Kidney capillary endothelial cell (primary cell): ENCODE measurements around the gene FZR1.
"Not testable (repeated sequence)": the region's sequence is repeated elsewhere in the genome, so short reads cannot be mapped to it uniquely, and the experiment has no call there.

ENCODE experiments used
- DNase-seq: peaks from one replicate; pipeline ENCODE4 v3.0.0-alpha.2; 2018; ENCODE audit warnings: low spot score

The FZR1 gene

DNA sequence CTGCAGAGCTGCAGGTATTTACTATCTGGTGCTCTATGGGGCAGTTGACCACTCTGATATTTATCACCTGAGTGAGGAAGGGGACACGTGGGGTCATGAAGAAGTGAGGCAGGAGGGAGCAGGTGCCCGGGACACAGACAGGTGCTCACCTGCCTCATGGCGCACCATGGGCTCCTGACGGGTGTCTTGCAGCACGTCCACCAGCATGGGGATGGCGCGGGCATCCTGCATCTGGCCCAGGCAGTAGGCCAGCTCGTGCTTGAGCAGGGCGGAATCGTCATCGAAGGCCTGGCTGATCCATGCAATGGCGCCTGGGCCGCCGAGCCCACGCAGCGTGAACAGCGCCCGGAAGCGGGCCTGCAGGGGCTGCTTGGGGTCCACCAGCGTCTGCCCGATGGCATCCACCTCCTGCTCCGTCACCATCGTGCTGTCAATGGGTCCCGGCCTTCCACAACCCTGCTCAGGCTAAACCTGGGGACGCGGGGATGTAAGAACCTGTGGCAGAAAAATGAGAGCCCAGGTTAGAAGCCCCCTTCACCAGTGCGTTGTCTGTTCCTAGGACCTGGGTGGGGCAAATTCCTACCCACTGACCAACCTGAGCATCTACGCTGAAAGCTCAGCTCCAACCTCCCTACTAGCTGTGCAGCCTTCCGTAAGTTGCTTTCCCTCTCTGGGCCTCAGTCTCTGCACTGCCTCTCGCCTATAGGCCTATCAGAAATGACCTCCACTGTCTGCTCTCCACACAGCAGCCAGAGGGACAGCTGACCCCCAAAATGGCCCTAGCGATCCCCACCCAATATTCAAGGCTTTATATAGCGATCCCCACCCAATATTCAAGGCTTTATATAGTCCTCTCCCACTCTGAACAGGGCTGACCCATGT is 9.5 kb upstream of the FZR1 start:
- no peak for DNase-seq

GRCh38 chr19:3497757-3498520 is 8.2 kb upstream of the FZR1 start:
- DNase-seq: no peak

DNA sequence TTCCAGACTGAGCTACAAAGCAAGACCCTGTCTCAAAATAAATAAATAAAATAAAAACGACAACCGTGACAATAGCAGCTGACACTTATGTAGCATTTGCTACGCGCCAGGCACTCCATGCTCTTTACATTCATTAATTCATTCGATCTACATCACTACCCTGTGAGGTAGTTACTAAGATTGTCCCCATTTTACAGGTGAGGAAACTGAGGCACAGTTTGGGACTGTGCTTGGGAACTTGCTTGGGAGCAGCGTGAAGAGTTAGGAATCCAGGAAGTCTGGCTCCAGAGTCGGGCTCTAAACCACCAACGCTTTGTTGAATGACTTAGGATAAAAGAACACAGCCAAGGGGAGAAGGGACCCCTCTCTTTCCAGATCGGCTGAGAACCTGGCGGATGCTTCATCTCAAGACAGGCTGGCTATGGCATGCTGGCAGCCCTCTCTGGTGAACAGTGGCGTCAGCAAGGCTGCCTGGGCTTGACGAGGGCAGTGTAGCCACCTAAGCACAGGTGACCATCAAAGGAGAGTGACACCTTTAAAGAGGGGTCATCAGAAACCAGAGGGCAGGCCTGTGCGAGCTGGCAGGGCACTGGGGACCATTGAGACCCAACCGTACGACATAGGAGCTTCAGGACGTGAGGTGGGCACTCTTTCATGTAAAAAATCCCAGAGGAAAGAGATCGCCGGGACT is 6.2 kb upstream of the FZR1 start:
- no peak for DNase-seq

DNA sequence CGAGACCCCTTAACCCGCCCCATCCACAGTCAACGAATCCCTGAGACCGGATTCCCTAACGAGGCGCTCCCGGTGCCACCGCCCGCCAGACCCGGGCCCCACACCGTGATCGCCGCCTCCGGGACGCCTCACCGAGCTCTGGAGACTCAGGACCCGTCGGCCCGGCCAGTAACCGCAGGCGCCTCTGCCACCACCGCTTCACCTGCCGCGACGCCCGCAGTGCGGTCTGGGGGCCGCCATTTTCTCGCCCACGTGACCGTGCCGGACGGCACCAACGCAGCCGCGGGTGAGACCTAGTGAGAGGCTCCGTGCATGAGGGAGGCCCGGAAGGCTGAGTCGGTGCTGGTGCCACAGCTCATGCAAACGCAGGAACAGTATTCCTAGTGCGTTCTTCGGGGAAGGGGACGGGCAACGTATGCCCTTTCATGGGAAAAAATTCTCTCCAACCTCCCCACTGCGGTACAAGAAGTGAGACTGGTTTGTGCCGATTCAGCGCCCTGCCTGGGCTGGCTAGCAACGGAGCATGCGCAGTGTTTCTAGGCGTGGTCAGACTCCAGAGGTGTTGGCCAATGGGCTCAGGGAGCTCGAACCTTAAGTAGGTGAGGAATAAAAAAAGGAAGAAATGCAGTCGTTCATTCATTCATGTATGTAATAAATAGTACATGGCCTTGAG is 5.5 kb upstream of the FZR1 start, which contains the start of gene DOHH:
Gene DOHH, minus strand, starts transcription at position 246 of the 673 bp plus-strand sequence. CDS start 3,860 bp downstream, outside the sequence.
- peak; percentile 92 for DNase-seq

DNA sequence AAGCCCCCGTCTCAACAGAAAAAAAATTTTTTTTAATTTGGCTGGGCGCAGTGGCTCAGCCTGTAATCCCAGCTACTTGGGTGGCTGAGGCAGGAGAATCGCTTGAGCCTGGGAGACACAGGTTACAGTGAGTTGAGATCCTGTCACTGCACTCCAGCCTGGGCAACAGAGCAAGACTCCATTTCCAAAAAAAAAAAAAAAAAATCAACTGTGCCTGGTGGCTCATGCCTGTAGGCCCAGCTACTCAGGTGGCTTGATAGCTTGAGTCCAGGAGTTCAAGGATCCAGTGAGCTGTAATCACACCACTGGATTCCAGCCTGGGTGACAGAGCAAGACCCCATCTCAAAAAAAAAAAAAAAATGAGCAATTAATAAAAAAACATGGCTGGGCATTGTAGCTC is 4.3 kb upstream of the FZR1 start:
- DNase-seq: no peak

DNA sequence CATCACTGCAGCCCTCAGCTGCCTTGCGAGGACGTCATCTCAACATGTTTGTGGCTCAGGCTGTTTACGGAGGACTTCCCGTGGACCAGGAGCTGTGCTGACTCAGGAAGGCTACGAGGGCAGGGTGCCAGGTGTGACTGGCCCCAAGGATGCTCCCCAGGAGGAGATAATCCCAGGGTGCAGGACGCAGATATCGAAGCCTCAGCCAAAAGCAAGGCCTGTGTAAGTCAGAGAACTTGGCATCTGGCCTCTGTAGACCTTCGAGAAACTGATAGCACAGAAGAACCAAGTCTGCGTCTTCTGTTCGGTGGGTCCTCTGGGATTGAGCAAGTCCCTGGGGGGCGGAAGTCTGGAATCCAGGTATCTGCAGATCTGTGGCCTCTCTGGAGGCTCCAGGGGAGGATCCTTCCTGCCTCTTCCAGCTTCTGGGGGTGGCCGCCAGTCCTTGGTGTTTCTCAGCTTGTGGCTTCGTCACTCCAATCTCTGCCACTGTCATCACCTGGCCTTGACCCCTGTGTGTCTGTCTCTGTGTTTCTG is 3.0 kb upstream of the FZR1 start:
- DNase-seq: no peak

- no peak for DNase-seq
These were observed 1.4 kb upstream of the FZR1 start for GRCh38 chr19:3504735-3505134.

DNA sequence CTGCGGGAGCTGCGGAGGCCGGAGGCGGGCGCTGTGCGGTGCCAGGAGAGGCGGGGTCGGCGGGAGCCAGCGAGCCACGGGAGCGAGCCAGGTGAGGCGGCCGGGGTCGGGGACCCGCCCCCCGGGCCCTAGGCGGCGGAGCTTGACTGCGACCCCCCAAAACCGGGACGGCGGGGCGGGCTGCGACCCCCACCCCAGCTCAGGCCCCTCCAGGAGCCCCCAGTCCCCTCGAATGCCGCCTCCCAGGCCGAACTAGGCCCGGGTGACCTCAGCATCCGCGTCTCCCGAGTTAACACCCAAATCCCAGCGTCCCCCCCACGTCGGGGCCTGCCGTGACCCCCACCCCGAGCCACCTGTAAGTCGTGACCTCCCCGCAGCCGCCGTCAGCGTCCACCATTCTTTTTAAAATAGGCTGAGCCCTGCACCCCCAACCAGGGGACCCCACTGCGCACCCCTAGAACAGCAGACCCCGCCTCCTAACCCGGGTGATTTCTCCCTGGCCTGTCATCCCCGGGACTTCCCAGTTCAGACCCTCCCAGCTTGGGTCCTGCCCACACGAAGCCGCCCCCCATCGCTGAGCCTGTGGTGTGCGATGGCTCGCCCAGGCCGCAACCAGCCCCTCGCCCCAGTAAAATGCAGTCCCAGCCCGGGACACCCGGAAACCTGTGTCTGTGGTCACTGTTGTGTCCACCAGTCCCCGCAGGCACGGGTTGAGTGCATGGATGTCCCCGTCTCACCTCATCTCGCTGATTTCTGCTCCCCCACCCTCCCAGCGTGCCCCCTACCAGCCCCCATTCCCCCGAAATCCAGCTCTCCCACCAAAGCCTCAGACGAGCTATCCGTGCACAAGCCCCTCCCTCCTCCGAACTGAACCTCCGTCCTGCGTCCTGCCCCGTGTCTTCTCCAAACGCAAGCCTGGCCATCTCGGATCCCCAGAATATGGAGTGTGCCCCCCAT is 551 bp downstream of the FZR1 start:
- no peak for DNase-seq

- no peak for DNase-seq
These were observed 1.4 kb downstream of the FZR1 start for GRCh38 chr19:3507371-3508120.

GRCh38 chr19:3508121-3508661 is 2.1 kb downstream of the FZR1 start:
- not testable (repeated sequence) for DNase-seq

DNA sequence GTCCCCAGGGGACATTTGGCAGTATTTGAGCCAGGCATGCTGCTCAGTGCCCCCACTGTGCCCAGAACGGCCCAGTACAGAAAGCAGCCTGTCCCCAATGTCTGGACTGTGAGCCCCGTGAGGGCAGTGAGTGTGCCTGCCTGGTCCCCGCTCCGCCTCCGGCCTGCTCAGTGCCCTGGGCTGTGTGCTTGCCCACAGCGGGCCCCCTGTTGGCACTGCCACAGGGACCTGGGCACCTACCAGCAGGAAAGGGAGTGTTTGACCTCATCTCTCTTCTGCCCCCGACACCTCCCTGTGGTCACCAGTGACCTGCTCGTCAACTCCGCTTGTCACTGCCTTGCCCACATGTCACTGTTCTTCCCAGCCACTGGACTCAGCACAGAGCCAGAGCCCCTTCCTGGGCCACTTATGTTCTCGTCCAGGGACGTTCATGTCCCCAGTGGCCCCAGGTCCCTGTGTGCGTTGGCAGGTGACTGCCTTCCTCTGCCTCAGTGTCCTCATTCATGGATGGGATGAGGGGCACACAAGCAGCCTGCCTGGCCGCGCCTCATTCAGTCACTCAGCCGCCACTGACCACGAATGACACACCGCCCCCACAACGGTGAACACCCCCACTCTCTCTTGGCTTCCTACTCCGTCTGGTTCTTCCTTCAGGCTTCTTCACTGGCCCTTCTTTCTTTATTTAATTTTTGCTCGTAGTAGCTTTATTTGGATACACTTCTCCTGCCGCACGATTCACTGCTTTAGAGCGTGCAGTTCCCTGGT is 2.8 kb downstream of the FZR1 start:
- no peak for DNase-seq

DNA sequence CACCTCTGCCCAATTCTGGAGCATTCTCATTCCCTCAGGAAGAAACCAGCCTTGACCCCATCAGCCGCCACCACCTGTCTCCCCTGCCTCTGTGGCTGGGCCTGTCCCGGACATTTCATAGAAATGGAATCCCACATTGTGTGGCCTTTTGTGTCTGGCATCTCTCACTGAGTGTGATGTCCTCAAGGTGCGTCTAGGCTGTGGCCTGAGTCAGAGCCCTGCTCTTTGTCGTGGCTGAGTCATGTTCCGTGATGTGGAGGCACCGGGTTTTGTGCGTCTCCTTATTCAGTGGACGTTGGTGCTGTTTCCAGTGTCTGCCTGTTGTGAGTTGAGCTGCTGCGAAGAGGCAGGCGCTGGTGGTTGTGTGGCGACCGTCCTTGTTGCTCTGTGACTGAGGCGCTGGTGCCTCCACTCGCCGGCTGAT is 3.5 kb downstream of the FZR1 start:
- peak; percentile 74 for DNase-seq

DNA sequence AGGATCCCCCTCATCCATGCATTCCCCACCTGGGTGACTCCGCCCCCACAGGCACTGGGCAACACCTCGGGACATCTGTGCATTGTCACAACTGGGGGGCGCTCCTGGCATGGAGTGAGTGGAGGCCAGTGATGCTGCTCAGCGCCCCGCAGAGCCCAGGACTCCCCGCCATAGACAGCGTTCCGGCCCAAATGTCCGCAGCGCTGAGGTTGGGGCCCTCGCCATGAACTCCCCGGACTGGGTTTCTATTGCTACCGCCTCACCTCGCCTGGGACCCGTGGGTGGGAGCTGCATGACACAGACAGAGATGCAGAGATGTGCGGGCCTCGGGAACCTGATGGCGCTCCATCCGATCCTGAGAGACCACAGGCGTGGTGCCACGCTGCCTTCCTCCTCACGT is 4.6 kb downstream of the FZR1 start:
- DNase-seq: no peak

GRCh38 chr19:3511506-3512251 is 5.6 kb downstream of the FZR1 start:
- no peak for DNase-seq

- DNase-seq: no peak
These were observed 6.6 kb downstream of the FZR1 start for GRCh38 chr19:3512562-3513228.

GRCh38 chr19:3513229-3514140 is 7.4 kb downstream of the FZR1 start:
- DNase-seq: no peak
